GM12878 (cell line): Measurements from ENCODE around the gene EPS8. TPM values are rescaled to one million over a fixed set of nuclear protein-coding genes. Genes with fewer than 3 reads are reported as not detected.

ENCODE experiments used
- ATAC-seq: fragments of 200-7000 bp; cut with Tn5 transposase; 3 replicates; pipeline ENCODE4 v1.9.1; 2020; ENCODE audit warnings: mild to moderate bottlenecking, moderate library complexity
- BruUV-seq: library from RNA; stranded (reverse); fragments of 400-500 nt; replicated peaks from 2 replicates; lab custom pipeline; 2021; lab: Mats Ljungman, UMichigan
- CTCF ChIA-PET: fragments of 300-600 bp; sonication (Branson Sonifier 250); formaldehyde crosslinking; extraction: SDS; loops from one replicate; lab custom pipeline; 2021; ENCODE audit warnings: inconsistent platforms; lab: Yijun Ruan, JAX
- POLR2A ChIA-PET: fragments of 350-600 bp; formaldehyde crosslinking; extraction: SDS; loops from one replicate; lab custom pipeline; 2021; ENCODE audit warnings: inconsistent platforms; lab: Charles Lee
- RAD21 ChIA-PET: fragments of 300-600 bp; sonication (Branson Sonifier 250); formaldehyde crosslinking; loops from one replicate; lab custom pipeline; 2023; ENCODE audit warnings: antibody characterized with exemption; ENCODE audit not compliant: unreplicated experiment; lab: Charles Lee
- SMC1A ChIA-PET: fragments of 300-600 bp; sonication (Branson Sonifier 250); formaldehyde crosslinking; loops from one replicate; lab custom pipeline; 2023; ENCODE audit not compliant: unreplicated experiment, uncharacterized antibody; lab: Charles Lee
- DNase-seq: peaks from one replicate; pipeline ENCODE4 v3.0.0-alpha.2; 2011; ENCODE audit warnings: low read depth, low spot score
- FAIRE-seq: peaks from 3 replicates; lab custom pipeline; 2011; peaks lifted over from hg19 to GRCh38; lab: Jason Lieb, UNC
- H2AFZ ChIP-seq: 2 replicates; pipeline ENCODE4 v1.6.0; 2011; ENCODE audit warnings: low read depth, low read length, control low read depth; ENCODE audit not compliant: control insufficient read depth
- H3K27ac ChIP-seq: 2 replicates; pipeline ENCODE4 v1.5.1; 2011; ENCODE audit warnings: control low read depth; ENCODE audit not compliant: control insufficient read depth, insufficient read depth
- H3K27me3 ChIP-seq, 2 experiments: replicated peaks in 1 of 2; 2 replicates each; pipeline versions ENCODE4 v1.6.0 to v1.6.1; 2011; ENCODE audit warnings: low read length in 1 of 2; ENCODE audit not compliant: control insufficient read depth in 2 of 2, insufficient read depth in 2 of 2
- H3K36me3 ChIP-seq, 2 experiments: 2 replicates each; pipeline ENCODE4 v1.5.1; 2011; ENCODE audit warnings: low read length in 1 of 2; ENCODE audit not compliant: control insufficient read depth in 2 of 2, insufficient read depth in 2 of 2
- H3K4me1 ChIP-seq: 2 replicates; pipeline ENCODE4 v1.6.1; 2011; ENCODE audit warnings: mild to moderate bottlenecking, low read length, moderate library complexity, mixed read lengths; ENCODE audit not compliant: control insufficient read depth, insufficient read depth
- H3K4me2 ChIP-seq: 2 replicates; pipeline ENCODE4 v1.6.0; 2011; ENCODE audit warnings: control low read depth; ENCODE audit not compliant: control insufficient read depth, insufficient read depth
- H3K4me3 ChIP-seq: fragments of 200-600 bp; sonication (generic); 2 replicates; pipeline ENCODE4 v1.5.1; 2016
- H3K79me2 ChIP-seq: 2 replicates; pipeline ENCODE4 v1.6.0; 2011; ENCODE audit warnings: low read length; ENCODE audit not compliant: control insufficient read depth, insufficient read depth
- H3K9ac ChIP-seq: 2 replicates; pipeline ENCODE4 v1.8.0; 2011; ENCODE audit warnings: low read length, control low read depth, mixed read lengths; ENCODE audit not compliant: control insufficient read depth, insufficient read depth
- H3K9me3 ChIP-seq: replicated peaks from 3 replicates; pipeline ENCODE4 v1.5.1; 2011; ENCODE audit warnings: mild to moderate bottlenecking, low read length; ENCODE audit not compliant: control insufficient read depth, insufficient read depth
- H4K20me1 ChIP-seq: 2 replicates; pipeline ENCODE4 v1.6.0; 2011; ENCODE audit not compliant: control insufficient read depth, insufficient read depth
- IKZF1 ChIP-seq: fragments of 450-650 bp; conservative IDR thresholded peaks from 2 replicates; pipeline ENCODE4 v1.6.1; 2017; ENCODE audit warnings: antibody characterized with exemption, mild to moderate bottlenecking
- RBBP5 ChIP-seq: fragments of 200-600 bp; sonication (generic); conservative IDR thresholded peaks from 2 replicates; pipeline ENCODE4 v1.6.1; 2016
- STAT3 ChIP-seq: IDR thresholded peaks from 2 replicates; pipeline ENCODE4 v1.6.1; 2011; ENCODE audit warnings: low read depth, low read length, improper control_type of control experiment
- WGBS: methylation state at CpG from one replicate; pipeline ENCODE4 v1.1.6; 2016; ENCODE audit warnings: low lambda C conversion rate; ENCODE audit not compliant: insufficient replicate concordance, insufficient coverage; ENCODE audit errors: missing lambda C conversion rate; 5-methylcytosine and 5-hydroxymethylcytosine counted together
- in situ Hi-C: fragments of 300-500 bp; cut with MboI; formaldehyde crosslinking; loops from 9 replicates; pipeline ENCODE4 v1.14.3; 2018; ENCODE audit warnings: mixed read lengths
- intact Hi-C: fragments of 100-400 bp; cut with micrococcal nuclease; formaldehyde crosslinking; loops from one replicate; pipeline ENCODE4 v1.14.2; 2022; ENCODE audit not compliant: unreplicated experiment
- polyA plus RNA-seq, 11 experiments: library from polyadenylated mRNA; depleted of rRNA in 4 of 11; unstranded in 6 of 11; stranded (reverse) in 5 of 11; fragments of >200 nt; fragmentation: Nextera tagmentation in 4 of 11; fragmentation: Illumina TruSeq in 1 of 11; extraction: Ambion mirVana in 4 of 11; extraction: Trizol in 1 of 11; gene quantifications; 1 replicate in 1 of 11; 2 replicates in 10 of 11; pipeline versions ENCODE4 v1.2.1 to v1.2.3, GENCODE V29; 2011 to 2016; ENCODE audit warnings: inconsistent platforms in 2 of 11, missing spikeins in 2 of 11, low read depth in 1 of 11
- total RNA-seq, 4 experiments: library from RNA; depleted of rRNA in 3 of 4; stranded (reverse); fragments of >200 nt in 3 of 4; fragmentation: Illumina TruSeq in 1 of 4; extraction: Trizol in 1 of 4; gene quantifications; 2 replicates each; pipeline versions ENCODE4 v1.2.1 to v1.2.3, GENCODE V29; 2013 to 2021
- TF ChIP-seq, protein P1 (sequence below): IDR thresholded peaks from 2 replicates; pipeline ENCODE4 v1.6.1; 2011; ENCODE audit warnings: mild to moderate bottlenecking, low read depth, low read length, moderate library complexity; ENCODE audit not compliant: insufficient replicate concordance
- TF ChIP-seq, protein P2 (sequence below): fragments of 450-650 bp; IDR thresholded peaks from 2 replicates; pipeline ENCODE4 v1.6.1; 2017; ENCODE audit warnings: mild to moderate bottlenecking, low read depth, inconsistent platforms; ENCODE audit not compliant: poor library complexity, severe bottlenecking

The EPS8 gene
- total and polyA plus RNA-seq, 10 of the 15 experiments (the other 5 are each of a cell fraction or from before 2014, with no cell fraction given): 1.3 to 127 (median 3.4) TPM

DNA sequence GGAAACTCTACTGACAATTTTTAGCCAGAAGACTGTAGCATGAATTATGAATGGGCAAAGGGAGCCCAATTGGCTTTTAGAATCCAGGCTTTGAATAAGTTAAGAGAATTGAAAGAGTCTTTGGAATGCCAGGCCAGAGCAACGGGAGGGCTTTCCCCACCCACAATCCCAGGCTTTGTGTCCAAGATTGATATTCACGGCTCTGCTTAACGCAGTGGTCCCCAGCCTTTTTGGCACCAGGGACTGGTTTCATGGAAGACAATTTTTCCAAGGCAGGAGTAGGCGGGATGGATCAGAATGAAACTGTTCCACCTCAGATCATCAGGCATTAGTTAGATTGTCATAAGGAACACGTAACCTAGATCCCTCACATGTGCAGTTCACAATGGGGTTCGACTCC is 79.6 kb downstream of the EPS8 start:
- H3K36me3 ChIP-seq: no peaks in the 10 kb centered on the region

More for the DNA sequence above, 79.6 kb downstream of the EPS8 start:
- H4K20me1 ChIP-seq: no peaks in the 10 kb centered on the region
- intact Hi-C loops: no loop called here
- no peaks in the 10 kb centered on the region for H3K4me1 ChIP-seq
- no peak overlapping the region for H3K4me3 ChIP-seq
- WGBS: 95% methylated on average over 6 of the region's 6 CpGs
- H3K4me2 ChIP-seq: no peak overlapping the region
- in situ Hi-C loops: no loop called here
- RAD21 ChIA-PET: interaction anchor here (1.3 to 4.9 kb wide), 5 partner anchors 11 to 63 kb away, joined by 3 to 44 read pairs (median 4); no protein-coding TSS in a partner anchor
- no peak overlapping the region for H2AFZ ChIP-seq
- SMC1A ChIA-PET: interaction anchor here (1.0 to 12.9 kb wide), 5 partner anchors 11 to 80 kb away, joined by 3 to 213 read pairs (median 30); no protein-coding TSS in a partner anchor
- CTCF ChIA-PET: interaction anchor here (1.1 to 1.6 kb wide), 4 partner anchors 9 to 75 kb away, joined by 3 to 5 read pairs (median 4); no protein-coding TSS in a partner anchor
- no TSS peak for BruUV-seq
- POLR2A ChIA-PET: interaction anchor here (0.5 to 2.7 kb wide), 4 partner anchors 8 to 193 kb away, joined by 3 to 12 read pairs (median 4); no protein-coding TSS in a partner anchor
- ATAC-seq: no peak
- H3K9me3 ChIP-seq: no peaks in the 10 kb centered on the region
- TF ChIP-seq STAT3 (no peak), RBBP5 (no peak), IKZF1 (0 out of 2 replicates have a peak, but pooled peaks have one; percentile 22)
- TF ChIP-seq, protein P1, sequence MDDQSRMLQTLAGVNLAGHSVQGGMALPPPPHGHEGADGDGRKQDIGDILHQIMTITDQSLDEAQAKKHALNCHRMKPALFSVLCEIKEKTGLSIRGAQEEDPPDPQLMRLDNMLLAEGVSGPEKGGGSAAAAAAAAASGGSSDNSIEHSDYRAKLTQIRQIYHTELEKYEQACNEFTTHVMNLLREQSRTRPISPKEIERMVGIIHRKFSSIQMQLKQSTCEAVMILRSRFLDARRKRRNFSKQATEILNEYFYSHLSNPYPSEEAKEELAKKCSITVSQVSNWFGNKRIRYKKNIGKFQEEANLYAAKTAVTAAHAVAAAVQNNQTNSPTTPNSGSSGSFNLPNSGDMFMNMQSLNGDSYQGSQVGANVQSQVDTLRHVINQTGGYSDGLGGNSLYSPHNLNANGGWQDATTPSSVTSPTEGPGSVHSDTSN: no peak
- TF ChIP-seq, protein P2, sequence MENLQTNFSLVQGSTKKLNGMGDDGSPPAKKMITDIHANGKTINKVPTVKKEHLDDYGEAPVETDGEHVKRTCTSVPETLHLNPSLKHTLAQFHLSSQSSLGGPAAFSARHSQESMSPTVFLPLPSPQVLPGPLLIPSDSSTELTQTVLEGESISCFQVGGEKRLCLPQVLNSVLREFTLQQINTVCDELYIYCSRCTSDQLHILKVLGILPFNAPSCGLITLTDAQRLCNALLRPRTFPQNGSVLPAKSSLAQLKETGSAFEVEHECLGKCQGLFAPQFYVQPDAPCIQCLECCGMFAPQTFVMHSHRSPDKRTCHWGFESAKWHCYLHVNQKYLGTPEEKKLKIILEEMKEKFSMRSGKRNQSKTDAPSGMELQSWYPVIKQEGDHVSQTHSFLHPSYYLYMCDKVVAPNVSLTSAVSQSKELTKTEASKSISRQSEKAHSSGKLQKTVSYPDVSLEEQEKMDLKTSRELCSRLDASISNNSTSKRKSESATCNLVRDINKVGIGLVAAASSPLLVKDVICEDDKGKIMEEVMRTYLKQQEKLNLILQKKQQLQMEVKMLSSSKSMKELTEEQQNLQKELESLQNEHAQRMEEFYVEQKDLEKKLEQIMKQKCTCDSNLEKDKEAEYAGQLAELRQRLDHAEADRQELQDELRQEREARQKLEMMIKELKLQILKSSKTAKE: no peak
- no peak overlapping the region for H3K27ac ChIP-seq
- no peaks in the 10 kb centered on the region for H3K79me2 ChIP-seq
- no peak overlapping the region for H3K9ac ChIP-seq
- FAIRE-seq: no peak
- H3K27me3 ChIP-seq: no peaks in the 10 kb centered on the region
- DNase-seq: no peak
